Mammary epithelial cell (primary cell): ENCODE results near the gene STXBP6.

Experiments used
- CTCF ChIP-seq, 2 donors: IDR thresholded peaks in 1 of 2; conservative IDR thresholded peaks in 1 of 2; 2 replicates each; pipeline ENCODE4 v1.5.1; 2011 to 2012; ENCODE audit warnings: inconsistent platforms in 2 of 2, low read length in 2 of 2, mild to moderate bottlenecking in 2 of 2, control low read depth in 1 of 2, low read depth in 1 of 2; ENCODE audit not compliant: insufficient read depth in 1 of 2; ENCODE audit errors: extremely low read depth in 1 of 2
- EZH2 ChIP-seq: IDR thresholded peaks from 2 replicates; pipeline ENCODE4 v1.6.1; 2012; ENCODE audit warnings: low read length, inconsistent platforms, borderline replicate concordance

DNA sequence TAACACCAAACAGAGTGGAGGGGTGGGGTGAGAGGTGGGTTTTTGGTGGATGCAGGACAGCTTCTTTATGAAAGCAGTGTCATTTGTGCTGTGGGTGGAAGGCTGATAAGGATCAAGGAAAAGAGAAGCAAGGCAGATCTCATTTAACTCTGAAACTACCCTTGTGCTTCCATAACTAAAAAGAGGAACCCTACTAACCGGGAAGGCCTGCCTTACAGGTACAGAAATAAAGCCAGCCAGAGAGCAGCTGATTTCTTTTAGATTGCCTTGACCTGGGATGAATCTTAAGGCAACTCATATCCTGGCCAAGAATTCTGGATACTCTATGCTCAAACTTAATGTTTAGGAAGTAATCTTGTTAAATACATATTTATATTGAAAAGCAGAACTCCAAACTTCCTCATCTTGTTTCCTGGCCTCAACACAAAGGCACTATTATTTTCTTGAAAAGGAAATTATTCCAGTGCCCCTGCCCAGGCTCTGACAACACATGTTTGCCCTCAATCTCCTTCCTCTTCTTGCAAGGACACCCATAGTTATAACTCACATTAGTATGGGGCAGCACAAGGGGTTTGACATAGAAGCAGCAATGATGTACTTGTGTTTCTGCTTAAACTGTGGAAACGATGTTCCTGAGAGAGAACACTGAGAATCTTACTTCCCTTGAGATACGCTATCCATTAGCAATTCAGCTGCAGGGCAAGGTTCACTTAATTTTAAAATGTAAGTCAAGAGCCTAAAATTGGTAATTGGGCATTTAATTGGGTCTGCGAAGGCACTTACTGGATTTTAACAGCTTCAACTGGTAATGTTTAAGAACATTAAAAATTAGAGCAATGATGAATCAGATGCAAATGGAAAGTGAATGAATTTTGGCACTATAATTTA, 173.7 kb downstream of the STXBP6 start:
- TF ChIP-seq CTCF (conservative IDR thresholded peaks at IDR 0.05 in 1 of 2, IDR thresholded peaks at IDR 0.05 in 1 of 2; ENCODE audit: extremely low read depth in 1 of 2, insufficient read depth in 1 of 2, low read depth in 1 of 2, low read length in 2 of 2) (no peak), EZH2 (no peak)
